DMS114 treated with DMSO at 0.1 percent for 48 hours (cell line): Measurements from ENCODE around the gene FGFR2.
"Not testable (repeated sequence)": the region's sequence is repeated elsewhere in the genome, so short reads cannot be mapped to it uniquely, and the experiment has no call there.

Experiments used
- DNase-seq: peaks from one replicate; lab custom pipeline; 2025; ENCODE audit not compliant: unreplicated experiment; lab: John Stamatoyannopoulos, UW

FGFR2 gene

DNA sequence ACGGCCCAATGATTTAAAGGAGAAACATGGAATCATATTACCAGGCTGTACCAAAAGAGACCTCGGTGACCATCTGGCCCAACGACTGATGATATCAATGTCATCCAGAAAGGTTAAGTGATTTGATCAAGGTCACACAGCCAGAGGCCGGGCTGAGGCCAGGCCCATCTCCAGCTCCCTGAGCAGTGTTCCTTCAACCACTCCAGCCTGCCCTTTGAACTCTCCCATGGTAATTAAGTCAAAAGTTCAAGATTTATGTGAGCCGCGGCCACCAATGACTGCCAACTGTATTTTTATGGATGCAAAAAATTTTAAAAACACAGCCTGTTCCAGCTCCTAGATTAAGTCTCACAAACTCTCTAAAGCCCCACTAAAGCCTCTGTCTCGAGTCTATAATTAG, 41.8 kb downstream of the FGFR2 start:
- no peak for DNase-seq

GRCh38 chr10:121554916-121555315, 43.3 kb downstream of the FGFR2 start:
- not testable (repeated sequence) for DNase-seq

DNA sequence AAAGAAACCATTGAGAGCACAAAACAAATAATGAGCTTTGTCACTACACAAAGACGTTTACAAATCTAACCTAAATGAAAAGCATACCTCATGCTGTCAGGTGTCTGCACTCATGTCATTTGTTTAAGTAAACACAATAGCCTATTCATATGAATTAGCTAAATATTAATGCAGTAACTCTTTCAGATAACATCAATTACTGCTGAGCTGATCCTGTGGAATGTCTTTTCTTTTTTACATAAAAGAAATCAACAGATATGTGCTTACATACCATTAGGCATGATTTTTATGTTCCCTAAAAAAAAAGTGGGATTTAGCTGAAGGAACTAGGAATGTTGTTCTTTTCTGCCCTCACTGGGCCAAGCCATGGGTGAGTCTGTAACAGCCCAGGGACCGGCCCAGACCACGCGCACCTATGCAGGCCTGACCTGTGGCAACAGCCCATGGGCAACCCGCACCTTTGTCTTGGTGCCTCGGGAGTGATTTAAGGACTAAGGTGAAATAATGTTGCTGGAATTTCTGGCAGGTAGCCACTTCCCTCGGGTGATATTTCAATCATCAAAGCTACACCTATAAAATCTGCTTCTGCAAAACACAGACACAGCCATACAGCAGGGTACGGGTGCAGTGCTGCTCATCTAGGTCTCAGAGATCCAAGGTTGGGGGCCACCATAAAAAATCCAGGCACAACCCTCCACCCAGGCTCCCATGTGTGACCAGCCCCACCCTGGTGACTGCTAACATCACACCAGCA, 44.6 kb downstream of the FGFR2 start:
- no peak for DNase-seq

GRCh38 chr10:121552746-121553145, 45.5 kb downstream of the FGFR2 start:
- DNase-seq = no peak

- no peak for DNase-seq
Observed at GRCh38 chr10:121551210-121551885, 46.9 kb downstream of the FGFR2 start.

GRCh38 chr10:121544301-121544869, 53.9 kb downstream of the FGFR2 start:
- no peak for DNase-seq

DNA sequence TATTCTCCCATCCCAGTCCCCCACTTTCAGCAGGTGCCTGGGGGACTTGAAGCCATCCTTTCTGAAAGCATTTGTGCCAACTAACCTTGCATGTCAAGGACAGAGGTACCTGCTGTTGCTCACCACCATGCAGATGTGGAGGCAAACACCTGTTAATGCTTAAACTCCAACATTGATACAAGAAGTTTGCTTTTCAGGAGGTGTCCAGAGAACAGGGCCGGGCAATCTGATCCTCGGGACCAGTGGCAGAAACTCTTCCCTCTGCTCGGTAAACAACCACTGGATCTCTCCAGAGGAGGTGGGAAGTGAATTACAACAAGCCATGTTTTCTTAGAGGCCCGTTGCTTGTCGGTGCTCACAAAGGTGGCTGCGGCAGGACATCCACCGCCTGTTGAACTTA, 54.7 kb downstream of the FGFR2 start:
- no peak for DNase-seq

GRCh38 chr10:121541450-121542120, 56.7 kb downstream of the FGFR2 start:
- DNase-seq = no peak

DNA sequence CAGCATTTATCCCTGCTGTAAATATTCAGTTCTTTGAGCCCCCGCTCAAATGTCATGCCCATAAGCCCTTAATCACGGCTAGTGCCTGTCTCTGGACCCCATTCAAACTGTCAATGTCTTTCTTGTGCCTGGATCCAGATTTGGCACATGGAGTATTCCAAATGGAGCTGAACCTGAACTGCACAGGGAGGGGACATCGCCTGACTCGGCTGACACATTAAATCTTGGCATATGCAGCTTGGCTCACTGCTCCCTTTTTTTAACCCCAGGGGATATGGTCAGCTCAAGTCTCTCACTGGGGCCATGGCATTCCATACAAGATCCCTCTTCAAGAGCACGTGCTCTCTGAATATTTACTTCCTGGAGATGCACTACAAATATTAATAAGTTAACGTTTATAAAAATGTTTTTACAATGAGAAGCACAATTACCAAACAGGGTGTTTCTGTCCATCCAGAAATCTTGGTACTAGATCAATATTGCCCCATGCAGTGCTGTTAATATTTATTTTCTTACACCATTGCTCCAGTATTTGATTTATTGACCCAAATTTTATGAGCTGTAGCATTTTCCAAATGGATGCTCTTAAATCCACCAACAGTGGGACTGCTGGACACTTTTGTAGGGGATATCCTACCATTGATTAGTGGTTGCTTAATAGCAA, 57.4 kb downstream of the FGFR2 start:
- no peak for DNase-seq

DNA sequence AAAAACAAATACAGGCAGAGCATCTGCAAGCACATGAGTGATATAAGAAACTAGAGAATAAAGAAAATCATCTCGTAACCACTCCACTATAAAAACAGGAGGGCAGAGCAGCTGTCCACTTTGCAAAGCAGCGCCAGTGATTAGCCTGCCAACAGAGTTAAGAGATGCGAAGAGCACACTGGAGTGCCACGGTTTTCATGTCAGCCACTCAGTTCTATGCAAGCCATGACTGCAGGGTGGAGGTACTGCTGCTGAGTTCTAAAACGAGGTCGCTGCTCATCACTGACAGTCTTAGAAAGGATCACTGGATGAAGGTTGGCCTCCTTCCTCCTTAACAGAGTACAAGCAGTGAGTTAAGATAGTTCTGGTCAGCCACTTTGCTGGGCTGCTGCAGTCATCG, 58.5 kb downstream of the FGFR2 start:
- no peak for DNase-seq

DNA sequence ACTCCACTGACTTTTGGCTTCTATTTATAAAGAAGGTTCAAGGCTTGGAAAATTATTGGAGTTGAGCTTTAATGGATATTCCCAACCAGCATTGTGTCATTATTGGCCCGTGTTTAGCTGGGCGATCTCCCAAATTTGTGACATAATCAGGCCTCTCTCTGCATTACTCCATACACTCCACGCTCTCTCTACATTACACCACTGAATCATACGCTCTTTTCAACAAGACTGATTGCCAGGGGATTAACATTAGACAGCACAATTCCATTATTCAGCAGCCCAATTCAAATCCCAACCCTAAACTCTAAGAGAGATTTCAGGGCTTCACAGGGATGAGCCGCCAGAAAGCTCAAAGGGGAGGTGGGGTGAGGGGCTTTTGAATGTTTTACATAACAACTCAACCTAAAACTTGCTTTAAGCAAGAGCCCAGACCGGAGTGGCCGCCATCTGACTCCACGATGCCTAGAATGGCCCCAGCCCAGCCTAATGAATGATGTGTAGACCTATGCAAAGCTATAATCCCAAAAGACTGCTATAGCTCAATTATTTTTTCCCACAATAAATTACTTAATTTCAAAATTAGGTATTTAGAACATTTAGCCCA, 61.8 kb downstream of the FGFR2 start:
- no peak for DNase-seq

- DNase-seq = no peak
Observed at GRCh38 chr10:121535381-121535780, 62.9 kb downstream of the FGFR2 start.

DNA sequence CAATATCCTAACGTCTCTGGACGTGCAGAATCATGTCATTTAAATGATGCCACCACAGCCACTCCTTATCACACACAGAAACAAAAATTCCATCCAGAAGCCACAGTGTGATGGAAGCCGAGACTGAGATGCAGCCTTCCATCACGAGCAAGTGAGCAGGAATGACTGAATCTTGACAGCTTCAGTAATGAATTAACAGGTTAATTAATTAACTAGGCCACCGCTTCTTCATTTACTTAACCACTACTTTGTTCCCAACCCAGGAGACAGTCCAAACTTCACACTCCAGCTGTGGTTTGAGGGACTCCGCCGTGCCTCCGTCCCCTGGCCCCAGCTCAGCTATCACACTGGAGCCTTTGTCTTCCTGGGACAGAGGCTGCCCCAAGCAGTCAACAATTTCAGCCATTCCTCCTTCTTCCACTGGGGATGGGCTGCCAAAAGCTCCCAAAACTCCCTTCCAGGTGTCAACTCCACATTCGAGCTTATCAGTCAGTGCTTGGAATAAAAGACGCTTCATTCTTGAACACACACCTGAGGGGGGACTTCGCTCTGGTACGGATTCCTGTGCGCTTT, 65.9 kb downstream of the FGFR2 start:
- no peak for DNase-seq

DNA sequence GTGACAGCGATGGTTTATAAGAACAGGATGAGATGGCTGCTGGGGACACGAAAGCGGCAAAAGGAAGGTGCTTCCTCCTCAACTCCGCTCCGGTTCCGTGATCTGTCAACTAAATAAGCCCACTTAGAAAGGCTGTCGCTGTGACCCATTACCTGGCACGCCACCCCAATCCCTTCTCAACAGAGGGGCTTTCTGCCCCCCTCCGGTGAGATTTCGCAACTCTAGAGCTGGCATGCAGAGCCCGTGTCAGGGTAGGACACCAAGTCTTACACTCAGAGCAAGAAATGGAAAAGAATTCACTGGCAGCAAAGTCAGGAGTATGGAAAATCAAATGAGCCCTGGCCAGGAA, 66.4 kb downstream of the FGFR2 start:
- DNase-seq = no peak

- no peak for DNase-seq
Observed at GRCh38 chr10:121531076-121531829, 67.0 kb downstream of the FGFR2 start.

GRCh38 chr10:121530481-121531075, 67.7 kb downstream of the FGFR2 start:
- no peak for DNase-seq

DNA sequence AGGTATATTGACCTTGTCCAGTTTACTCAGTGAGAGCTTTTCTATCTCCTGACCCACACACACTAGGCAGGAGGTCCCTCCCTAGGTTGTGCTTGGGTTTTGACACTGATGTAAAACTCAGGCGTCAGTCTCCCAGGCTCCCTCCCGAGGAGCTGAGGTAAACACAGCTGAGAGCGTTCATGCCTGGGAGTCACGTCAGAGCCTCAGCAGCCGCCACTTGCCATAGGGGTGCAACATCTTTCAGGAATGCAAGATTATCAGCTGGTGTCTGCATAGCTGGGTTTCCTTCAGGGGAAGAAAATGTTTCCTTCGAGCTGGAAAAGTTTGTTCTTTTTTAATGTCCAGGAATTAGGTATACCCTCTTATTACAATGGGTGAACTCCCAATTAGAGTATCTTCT, 70.6 kb downstream of the FGFR2 start:
- no peak for DNase-seq

DNA sequence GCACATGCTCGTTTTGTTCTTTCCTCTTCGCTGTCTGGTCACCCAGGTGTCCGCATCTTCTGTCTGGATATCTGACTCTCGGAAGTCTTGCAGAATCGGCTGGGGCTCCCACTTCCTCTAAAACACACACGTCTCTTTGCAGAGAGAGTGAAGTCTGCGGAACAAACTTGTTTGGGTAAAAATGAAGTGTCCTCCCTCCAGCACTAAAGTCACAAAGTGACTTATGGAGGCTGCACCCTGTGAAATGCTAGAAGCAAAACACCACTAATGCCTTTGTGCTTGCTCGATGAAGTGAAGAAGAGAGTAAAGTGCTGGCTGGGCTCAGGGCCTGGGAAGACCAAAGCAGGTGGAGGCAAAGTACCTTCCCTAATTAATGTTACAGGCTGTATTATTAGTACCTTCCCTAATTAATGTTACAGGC, 71.4 kb downstream of the FGFR2 start:
- DNase-seq = no peak

- no peak for DNase-seq
Observed at GRCh38 chr10:121526135-121526790, 72.0 kb downstream of the FGFR2 start.
